ENCODE data around the gene LRRC3C.
"Not testable (repeated sequence)": the region's sequence is repeated elsewhere in the genome, so short reads cannot be mapped to it uniquely, and the experiment has no call there.

LRRC3C gene

GRCh38 chr17:39938140-39938869, 10.8 kb downstream of the LRRC3C start:
- Histone ChIP-seq H3K9me3 (ENCODE audit: control insufficient read depth, low read length) (no peaks in the 10 kb centered on the region), H3K4me1 (ENCODE audit: control insufficient read depth, insufficient read depth, low read length) (peaks cover 10% of the 10 kb centered on the region), H3K9ac (ENCODE audit: low read length) (no peak overlapping the region), H3K27me3 (replicated peaks; ENCODE audit: control insufficient read depth, insufficient read depth, low read length) (no peaks in the 10 kb centered on the region), H3K36me3 (ENCODE audit: control insufficient read depth, insufficient read depth, low read length, severe bottlenecking) (no peaks in the 10 kb centered on the region), H3K4me3 (ENCODE audit: low read length) (no peak overlapping the region)
- no peak for DNase-seq (ENCODE audit: low read depth)

- peaks cover 3% of the 10 kb centered on the region for H3K27me3 ChIP-seq (replicated peaks; ENCODE audit: control insufficient read depth, insufficient read depth, low read length)
- DNase-seq (ENCODE audit: low read depth), result no peak
- H3K9me3 ChIP-seq (ENCODE audit: control insufficient read depth, low read length), result no peaks in the 10 kb centered on the region
- H3K4me3 ChIP-seq (ENCODE audit: low read length), result no peak overlapping the region
- H3K36me3 ChIP-seq (ENCODE audit: control insufficient read depth, insufficient read depth, low read length, severe bottlenecking), result no peaks in the 10 kb centered on the region
- H3K4me1 ChIP-seq (ENCODE audit: control insufficient read depth, insufficient read depth, low read length), result peaks cover 10% of the 10 kb centered on the region
- no peak overlapping the region for H3K9ac ChIP-seq (ENCODE audit: low read length)
Observed at GRCh38 chr17:39939106-39939505, 11.6 kb downstream of the LRRC3C start.

GRCh38 chr17:39939588-39940419, 12.3 kb downstream of the LRRC3C start:
- peak overlapping the region; percentile 22 for H3K9ac ChIP-seq (ENCODE audit: low read length)
- H3K9me3 ChIP-seq (ENCODE audit: control insufficient read depth, low read length), result no peaks in the 10 kb centered on the region
- peaks cover 10% of the 10 kb centered on the region for H3K4me1 ChIP-seq (ENCODE audit: control insufficient read depth, insufficient read depth, low read length)
- H3K4me3 ChIP-seq (ENCODE audit: low read length), result no peak overlapping the region
- H3K36me3 ChIP-seq (ENCODE audit: control insufficient read depth, insufficient read depth, low read length, severe bottlenecking), result no peaks in the 10 kb centered on the region
- H3K27me3 ChIP-seq (replicated peaks; ENCODE audit: control insufficient read depth, insufficient read depth, low read length), result peaks cover 3% of the 10 kb centered on the region
- DNase-seq (ENCODE audit: low read depth), result peak; percentile 79

- Histone ChIP-seq H3K27me3 (replicated peaks; ENCODE audit: control insufficient read depth, insufficient read depth, low read length) (peaks cover 3% of the 10 kb centered on the region), H3K4me1 (ENCODE audit: control insufficient read depth, insufficient read depth, low read length) (peaks cover 10% of the 10 kb centered on the region), H3K36me3 (ENCODE audit: control insufficient read depth, insufficient read depth, low read length, severe bottlenecking) (no peaks in the 10 kb centered on the region), H3K9me3 (ENCODE audit: control insufficient read depth, low read length) (no peaks in the 10 kb centered on the region), H3K9ac (ENCODE audit: low read length) (no peak overlapping the region), H3K4me3 (ENCODE audit: low read length) (no peak overlapping the region)
- DNase-seq (ENCODE audit: low read depth), result no peak
Observed at GRCh38 chr17:39943702-39944392, 16.3 kb downstream of the LRRC3C start.

GRCh38 chr17:39944393-39944711, 16.8 kb downstream of the LRRC3C start:
- peaks cover 3% of the 10 kb centered on the region for H3K27me3 ChIP-seq (replicated peaks; ENCODE audit: control insufficient read depth, insufficient read depth, low read length)
- DNase-seq (ENCODE audit: low read depth), result no peak
- H3K9me3 ChIP-seq (ENCODE audit: control insufficient read depth, low read length), result no peaks in the 10 kb centered on the region
- no peak overlapping the region for H3K9ac ChIP-seq (ENCODE audit: low read length)
- H3K4me3 ChIP-seq (ENCODE audit: low read length), result no peak overlapping the region
- H3K4me1 ChIP-seq (ENCODE audit: control insufficient read depth, insufficient read depth, low read length), result peaks cover 8% of the 10 kb centered on the region
- no peaks in the 10 kb centered on the region for H3K36me3 ChIP-seq (ENCODE audit: control insufficient read depth, insufficient read depth, low read length, severe bottlenecking)

- no peaks in the 10 kb centered on the region for H3K36me3 ChIP-seq (ENCODE audit: control insufficient read depth, insufficient read depth, low read length, severe bottlenecking)
- H3K4me1 ChIP-seq (ENCODE audit: control insufficient read depth, insufficient read depth, low read length), result peaks cover 11% of the 10 kb centered on the region
- no peaks in the 10 kb centered on the region for H3K9me3 ChIP-seq (ENCODE audit: control insufficient read depth, low read length)
- H3K9ac ChIP-seq (ENCODE audit: low read length), result no peak overlapping the region
- peaks cover 3% of the 10 kb centered on the region for H3K27me3 ChIP-seq (replicated peaks; ENCODE audit: control insufficient read depth, insufficient read depth, low read length)
- DNase-seq (ENCODE audit: low read depth), result no peak
- no peak overlapping the region for H3K4me3 ChIP-seq (ENCODE audit: low read length)
Observed at GRCh38 chr17:39946551-39947330, 19.2 kb downstream of the LRRC3C start.

GRCh38 chr17:39948489-39948828, 20.9 kb downstream of the LRRC3C start:
- not testable (repeated sequence) for DNase-seq (ENCODE audit: low read depth); H3K27me3 ChIP-seq (replicated peaks; ENCODE audit: control insufficient read depth, insufficient read depth, low read length); H3K36me3 ChIP-seq (ENCODE audit: control insufficient read depth, insufficient read depth, low read length, severe bottlenecking); H3K9me3 ChIP-seq (ENCODE audit: control insufficient read depth, low read length); H3K9ac ChIP-seq (ENCODE audit: low read length); H3K4me3 ChIP-seq (ENCODE audit: low read length)
- peaks cover 15% of the 10 kb centered on the region for H3K4me1 ChIP-seq (ENCODE audit: control insufficient read depth, insufficient read depth, low read length)

- no peaks in the 10 kb centered on the region for H3K9me3 ChIP-seq (ENCODE audit: control insufficient read depth, low read length)
- no peak for DNase-seq (ENCODE audit: low read depth)
- H3K4me3 ChIP-seq (ENCODE audit: low read length), result no peak overlapping the region
- no peak overlapping the region for H3K9ac ChIP-seq (ENCODE audit: low read length)
- H3K4me1 ChIP-seq (ENCODE audit: control insufficient read depth, insufficient read depth, low read length), result peaks cover 15% of the 10 kb centered on the region
- peaks cover under 1% of the 10 kb centered on the region for H3K27me3 ChIP-seq (replicated peaks; ENCODE audit: control insufficient read depth, insufficient read depth, low read length)
- no peaks in the 10 kb centered on the region for H3K36me3 ChIP-seq (ENCODE audit: control insufficient read depth, insufficient read depth, low read length, severe bottlenecking)
Observed at GRCh38 chr17:39949028-39949427, 21.5 kb downstream of the LRRC3C start.

- no peaks in the 10 kb centered on the region for H3K9me3 ChIP-seq (ENCODE audit: control insufficient read depth, low read length)
- no peak overlapping the region for H3K9ac ChIP-seq (ENCODE audit: low read length)
- no peaks in the 10 kb centered on the region for H3K36me3 ChIP-seq (ENCODE audit: control insufficient read depth, insufficient read depth, low read length, severe bottlenecking)
- peaks cover 15% of the 10 kb centered on the region for H3K4me1 ChIP-seq (ENCODE audit: control insufficient read depth, insufficient read depth, low read length)
- H3K4me3 ChIP-seq (ENCODE audit: low read length), result no peak overlapping the region
- DNase-seq (ENCODE audit: low read depth), result no peak
- H3K27me3 ChIP-seq (replicated peaks; ENCODE audit: control insufficient read depth, insufficient read depth, low read length), result no peaks in the 10 kb centered on the region
Observed at GRCh38 chr17:39950871-39951348, 23.4 kb downstream of the LRRC3C start.

GRCh38 chr17:39951924-39952679, 24.6 kb downstream of the LRRC3C start:
- H3K27me3 ChIP-seq (replicated peaks; ENCODE audit: control insufficient read depth, insufficient read depth, low read length), result no peaks in the 10 kb centered on the region
- H3K9ac ChIP-seq (ENCODE audit: low read length), result peak overlapping the region; percentile 65
- DNase-seq (ENCODE audit: low read depth), result no peak
- H3K4me1 ChIP-seq (ENCODE audit: control insufficient read depth, insufficient read depth, low read length), result peaks cover 15% of the 10 kb centered on the region
- peak overlapping the region; percentile 75 for H3K4me3 ChIP-seq (ENCODE audit: low read length)
- no peaks in the 10 kb centered on the region for H3K36me3 ChIP-seq (ENCODE audit: control insufficient read depth, insufficient read depth, low read length, severe bottlenecking)
- no peaks in the 10 kb centered on the region for H3K9me3 ChIP-seq (ENCODE audit: control insufficient read depth, low read length)
